ENCODE data around the gene CHST3. TPM values are rescaled to one million over a fixed set of nuclear protein-coding genes. Genes with fewer than 3 reads are reported as not detected.

Gene CHST3, protein sequence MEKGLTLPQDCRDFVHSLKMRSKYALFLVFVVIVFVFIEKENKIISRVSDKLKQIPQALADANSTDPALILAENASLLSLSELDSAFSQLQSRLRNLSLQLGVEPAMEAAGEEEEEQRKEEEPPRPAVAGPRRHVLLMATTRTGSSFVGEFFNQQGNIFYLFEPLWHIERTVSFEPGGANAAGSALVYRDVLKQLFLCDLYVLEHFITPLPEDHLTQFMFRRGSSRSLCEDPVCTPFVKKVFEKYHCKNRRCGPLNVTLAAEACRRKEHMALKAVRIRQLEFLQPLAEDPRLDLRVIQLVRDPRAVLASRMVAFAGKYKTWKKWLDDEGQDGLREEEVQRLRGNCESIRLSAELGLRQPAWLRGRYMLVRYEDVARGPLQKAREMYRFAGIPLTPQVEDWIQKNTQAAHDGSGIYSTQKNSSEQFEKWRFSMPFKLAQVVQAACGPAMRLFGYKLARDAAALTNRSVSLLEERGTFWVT
- polyA plus RNA-seq (12.0 to 12.4 TPM (median 12.3 TPM) in 3 replicates), polyA minus RNA-seq (17.8 to 29.2 TPM (median 23.1 TPM) in 3 replicates)
- 3.6 TPM for polyA plus RNA-seq (2011; ENCODE audit: low read depth)
- 7.5 and 7.8 TPM in 2 replicates for polyA plus RNA-seq (2011; cell fraction: cytosol; rRNA removed)
- polyA plus RNA-seq (2011; cell fraction: nucleus; rRNA removed): 29.9 and 32.6 TPM in 2 replicates
- 5.8 and 14.6 TPM in 2 replicates for polyA plus RNA-seq (2012; ENCODE audit: low replicate concordance)
- 13.4 TPM for polyA minus RNA-seq (2011; cell fraction: cytosol; rRNA and poly(A)+ RNA removed)
- polyA minus RNA-seq (2011; cell fraction: nucleus; rRNA and poly(A)+ RNA removed): 34.8 and 43.4 TPM in 2 replicates

DNA sequence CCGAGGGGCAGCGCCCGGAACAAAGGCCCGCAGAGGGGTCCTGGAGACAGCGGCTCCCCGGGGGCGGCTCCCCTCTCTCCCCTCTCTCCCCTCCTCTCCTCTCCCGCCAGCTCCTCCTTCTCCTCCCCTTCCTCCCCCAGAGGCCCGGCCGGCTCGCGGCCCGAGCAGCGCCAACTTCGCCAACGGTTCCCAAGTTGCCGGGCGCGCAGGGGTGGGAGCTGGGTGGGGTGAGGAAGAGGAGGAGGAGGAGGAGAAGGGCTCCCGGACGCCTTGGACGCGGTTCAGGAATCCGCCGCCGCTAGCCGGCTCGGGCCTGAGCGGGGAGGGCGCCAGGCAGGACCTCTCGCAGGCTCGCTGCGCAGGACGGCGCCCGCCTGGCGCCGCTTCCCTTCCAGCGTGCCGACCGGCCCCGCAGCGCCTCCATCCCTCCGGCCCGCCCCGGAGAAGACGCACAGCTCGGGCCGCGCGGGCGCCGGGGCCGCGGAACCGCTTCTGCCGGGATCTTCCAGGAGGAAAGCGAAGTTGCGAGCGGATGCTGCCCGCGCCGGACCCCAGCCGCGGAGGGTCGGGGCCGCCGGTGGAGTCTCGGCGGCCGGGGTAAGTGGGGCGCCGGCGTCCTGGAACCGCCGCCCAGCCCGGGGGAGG lies at the start of gene CHST3:
Gene CHST3 (plus strand): TSS at position 298 of the 645 bp plus-strand sequence. CDS start 41,448 bp downstream, outside the sequence.
- peaks cover 2 to 4% of the 10 kb centered on the region in 2 experiments for H3K36me3 ChIP-seq (ENCODE audit: control insufficient read depth in 2 of 2, extremely low read depth in 1 of 2, insufficient read depth in 2 of 2, low read length in 2 of 2)
- peak within 1 kb of the TSS; percentile 96 for H3K9ac ChIP-seq (ENCODE audit: control insufficient read depth, extremely low read depth, insufficient read depth, low read length)
- no peak for TF ChIP-seq EZH2 (IDR thresholded peaks at IDR 0.05; ENCODE audit: low read length)
- TF ChIP-seq, protein P1, sequence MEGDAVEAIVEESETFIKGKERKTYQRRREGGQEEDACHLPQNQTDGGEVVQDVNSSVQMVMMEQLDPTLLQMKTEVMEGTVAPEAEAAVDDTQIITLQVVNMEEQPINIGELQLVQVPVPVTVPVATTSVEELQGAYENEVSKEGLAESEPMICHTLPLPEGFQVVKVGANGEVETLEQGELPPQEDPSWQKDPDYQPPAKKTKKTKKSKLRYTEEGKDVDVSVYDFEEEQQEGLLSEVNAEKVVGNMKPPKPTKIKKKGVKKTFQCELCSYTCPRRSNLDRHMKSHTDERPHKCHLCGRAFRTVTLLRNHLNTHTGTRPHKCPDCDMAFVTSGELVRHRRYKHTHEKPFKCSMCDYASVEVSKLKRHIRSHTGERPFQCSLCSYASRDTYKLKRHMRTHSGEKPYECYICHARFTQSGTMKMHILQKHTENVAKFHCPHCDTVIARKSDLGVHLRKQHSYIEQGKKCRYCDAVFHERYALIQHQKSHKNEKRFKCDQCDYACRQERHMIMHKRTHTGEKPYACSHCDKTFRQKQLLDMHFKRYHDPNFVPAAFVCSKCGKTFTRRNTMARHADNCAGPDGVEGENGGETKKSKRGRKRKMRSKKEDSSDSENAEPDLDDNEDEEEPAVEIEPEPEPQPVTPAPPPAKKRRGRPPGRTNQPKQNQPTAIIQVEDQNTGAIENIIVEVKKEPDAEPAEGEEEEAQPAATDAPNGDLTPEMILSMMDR (optimal IDR thresholded peaks at IDR 0.05 in 1 of 3, IDR thresholded peaks at IDR 0.05 in 1 of 3, conservative IDR thresholded peaks at IDR 0.05 in 1 of 3; ENCODE audit: extremely low read depth in 1 of 3, insufficient read depth in 2 of 3, low read length in 3 of 3): no peak
- FAIRE-seq: no peak
- H3K79me2 ChIP-seq (ENCODE audit: control insufficient read depth, insufficient read depth, low read length): peaks cover 45% of the 10 kb centered on the region
- no peaks in the 10 kb centered on the region for H3K9me1 ChIP-seq (ENCODE audit: control insufficient read depth, extremely low read depth, insufficient read depth, low read length)
- H3K9me3 ChIP-seq (ENCODE audit: control insufficient read depth, low read depth, low read length): no peaks in the 10 kb centered on the region
- H3K27ac ChIP-seq (ENCODE audit: control insufficient read depth, insufficient read depth, low read length): peak within 1 kb of the TSS; percentile 94
- H4K20me1 ChIP-seq (ENCODE audit: control insufficient read depth, extremely low read depth, insufficient read depth, low read length): peaks cover 3% of the 10 kb centered on the region
- H3K4me2 ChIP-seq (ENCODE audit: control insufficient read depth, extremely low read depth, insufficient read depth, low read depth, low read length): peak within 1 kb of the TSS; percentile 95
- H3K4me3 ChIP-seq (ENCODE audit: control insufficient read depth in 2 of 3, extremely low read depth in 1 of 3, insufficient read depth in 2 of 3, low read depth in 1 of 3, low read length in 3 of 3): peak within 1 kb of the TSS; percentile 59 to 96 (median 94)
- dilution Hi-C loops (cut with MboI; ENCODE audit: extremely low pct_ligation_motif_present, low sequenced_read_pairs): no loop called here
- peaks cover 39% of the 10 kb centered on the region for H3K4me1 ChIP-seq (ENCODE audit: control insufficient read depth, extremely low read depth, insufficient read depth, low read length)
- no peaks in the 10 kb centered on the region for H3K27me3 ChIP-seq (ENCODE audit: control insufficient read depth, extremely low read depth, insufficient read depth, low read length)
- peak within 1 kb of the TSS; percentile 76 for H2AFZ ChIP-seq (ENCODE audit: control insufficient read depth, low read length)
- no peak for DNase-seq (ENCODE audit: low read depth, low spot score)

DNA sequence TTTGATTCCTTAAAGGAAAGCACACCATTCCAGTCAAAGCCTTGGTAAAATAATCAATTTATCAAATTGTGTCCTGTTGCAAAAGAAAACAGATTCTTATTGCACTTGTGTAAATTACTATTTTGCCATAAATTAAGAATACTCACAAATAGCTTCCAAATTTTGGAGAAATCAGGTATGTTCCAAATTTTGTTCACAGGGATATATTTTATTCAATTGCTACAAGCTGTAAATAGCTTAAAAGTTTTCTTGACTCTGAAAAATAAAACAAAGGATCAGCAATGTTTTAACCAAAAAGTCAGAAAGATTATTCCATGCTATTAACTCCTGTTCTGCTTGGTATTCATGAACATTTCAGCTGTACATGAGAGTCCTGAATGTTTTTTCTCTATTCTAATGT lies 47.4 kb upstream of the CHST3 start:
- H3K4me2 ChIP-seq (ENCODE audit: control insufficient read depth, extremely low read depth, insufficient read depth, low read depth, low read length): no peak overlapping the region
- H3K79me2 ChIP-seq (ENCODE audit: control insufficient read depth, insufficient read depth, low read length): no peaks in the 10 kb centered on the region
- no peaks in the 10 kb centered on the region for H4K20me1 ChIP-seq (ENCODE audit: control insufficient read depth, extremely low read depth, insufficient read depth, low read length)
- no peaks in the 10 kb centered on the region for H3K36me3 ChIP-seq (ENCODE audit: control insufficient read depth in 2 of 2, extremely low read depth in 1 of 2, insufficient read depth in 2 of 2, low read length in 2 of 2)
- DNase-seq (ENCODE audit: low read depth, low spot score): no peak
- no peaks in the 10 kb centered on the region for H3K9me3 ChIP-seq (ENCODE audit: control insufficient read depth, low read depth, low read length)
- FAIRE-seq: no peak
- H3K4me3 ChIP-seq (ENCODE audit: control insufficient read depth in 2 of 3, extremely low read depth in 1 of 3, insufficient read depth in 2 of 3, low read depth in 1 of 3, low read length in 3 of 3): no peak overlapping the region
- no peaks in the 10 kb centered on the region for H3K9me1 ChIP-seq (ENCODE audit: control insufficient read depth, extremely low read depth, insufficient read depth, low read length)
- H3K4me1 ChIP-seq (ENCODE audit: control insufficient read depth, extremely low read depth, insufficient read depth, low read length): peaks cover 31% of the 10 kb centered on the region
- TF ChIP-seq, protein P1 (optimal IDR thresholded peaks at IDR 0.05 in 1 of 3, IDR thresholded peaks at IDR 0.05 in 1 of 3, conservative IDR thresholded peaks at IDR 0.05 in 1 of 3; ENCODE audit: extremely low read depth in 1 of 3, insufficient read depth in 2 of 3, low read length in 3 of 3): no peak
- TF ChIP-seq EZH2 (IDR thresholded peaks at IDR 0.05; ENCODE audit: low read length): no peak
- H3K27ac ChIP-seq (ENCODE audit: control insufficient read depth, insufficient read depth, low read length): no peak overlapping the region
- H3K27me3 ChIP-seq (ENCODE audit: control insufficient read depth, extremely low read depth, insufficient read depth, low read length): no peaks in the 10 kb centered on the region
- no peak overlapping the region for H2AFZ ChIP-seq (ENCODE audit: control insufficient read depth, low read length)
- dilution Hi-C loops (cut with MboI; ENCODE audit: extremely low pct_ligation_motif_present, low sequenced_read_pairs): no loop called here
- no peak overlapping the region for H3K9ac ChIP-seq (ENCODE audit: control insufficient read depth, extremely low read depth, insufficient read depth, low read length)

Measured in keratinocyte (primary cell).